SK-N-SH (cell line): ENCODE measurements around the gene ASB15. TPM values are rescaled to one million over a fixed set of nuclear protein-coding genes. Genes with fewer than 3 reads are reported as not detected.

Experiments
- CTCF ChIA-PET: fragments of 300-600, 350-600 bp; formaldehyde crosslinking; extraction: SDS; loops from one replicate; lab custom pipeline; 2021; lab: Yijun Ruan, JAX
- POLR2A ChIA-PET: fragments of 350-600 bp; sonication (Branson Sonifier 250); formaldehyde crosslinking; extraction: SDS; loops from one replicate; lab custom pipeline; 2020; ENCODE audit warnings: antibody characterized with exemption, inconsistent platforms; lab: Yijun Ruan, JAX
- DNase-seq: peaks from one replicate; pipeline ENCODE4 v3.0.0; 2012
- H2AFZ ChIP-seq: fragments of 200-600 bp; sonication (generic); 2 replicates; pipeline ENCODE4 v1.8.1; 2016; ENCODE audit warnings: antibody characterized with exemption, mild to moderate bottlenecking, low read depth
- H3F3A ChIP-seq: fragments of 200-600 bp; sonication (generic); replicated peaks from 2 replicates; pipeline ENCODE3; 2016; ENCODE audit warnings: antibody characterized with exemption, mild to moderate bottlenecking; ENCODE audit not compliant: insufficient read depth
- H3K27ac ChIP-seq, 2 experiments: fragments of 200-500 bp in 1 of 2; fragments of 200-600 bp in 1 of 2; sonication (Bioruptor generic) in 1 of 2; sonication (generic), shearing (Covaris generic) in 1 of 2; 2 replicates each; pipeline versions ENCODE4 v1.5.1 to v1.6.1; 2014 to 2016; ENCODE audit warnings: low read depth in 2 of 2, inconsistent platforms in 1 of 2, low read length in 1 of 2, mild to moderate bottlenecking in 1 of 2, mixed read lengths in 1 of 2
- H3K27me3 ChIP-seq: fragments of 200-600 bp; sonication (generic), shearing (Covaris generic); 2 replicates; pipeline ENCODE4 v1.6.1; 2016; ENCODE audit warnings: mixed run types; ENCODE audit not compliant: insufficient read depth
- H3K36me3 ChIP-seq, 2 experiments: fragments of 200-500 bp in 1 of 2; fragments of 200-600 bp in 1 of 2; sonication (Bioruptor generic) in 1 of 2; sonication (generic) in 1 of 2; replicated peaks in 1 of 2; 2 replicates each; pipeline versions ENCODE3 to v1.5.1; 2014 to 2016; ENCODE audit warnings: low read length in 1 of 2, mild to moderate bottlenecking in 1 of 2; ENCODE audit not compliant: insufficient read depth in 2 of 2, control insufficient read depth in 1 of 2
- H3K4me1 ChIP-seq, 2 experiments: fragments of 200-500 bp in 1 of 2; fragments of 200-600 bp in 1 of 2; sonication (Bioruptor generic) in 1 of 2; sonication (generic), shearing (Covaris generic) in 1 of 2; 2 replicates each; pipeline versions ENCODE4 v1.5.1 to v1.6.1; 2014 to 2016; ENCODE audit warnings: low read depth in 1 of 2, low read length in 1 of 2, mixed run types in 1 of 2; ENCODE audit not compliant: insufficient read depth in 2 of 2, control insufficient read depth in 1 of 2
- H3K4me2 ChIP-seq: fragments of 200-600 bp; sonication (generic), shearing (Covaris generic); 2 replicates; pipeline ENCODE4 v1.6.1; 2017; ENCODE audit warnings: mixed run types
- H3K4me3 ChIP-seq, 2 experiments: fragments of 200-500 bp in 1 of 2; fragments of 200-600 bp in 1 of 2; sonication (Bioruptor generic) in 1 of 2; sonication (generic), shearing (Covaris generic) in 1 of 2; 2 replicates each; pipeline versions ENCODE4 v1.5.1 to v1.8.1; 2014 to 2016; ENCODE audit warnings: low read depth in 2 of 2, inconsistent platforms in 1 of 2, low read length in 1 of 2, mild to moderate bottlenecking in 1 of 2, mixed read lengths in 1 of 2, moderate library complexity in 1 of 2
- H3K79me2 ChIP-seq: fragments of 200-600 bp; sonication (generic); 2 replicates; pipeline ENCODE4 v1.8.1; 2017; ENCODE audit warnings: mild to moderate bottlenecking; ENCODE audit not compliant: insufficient read depth
- H3K9ac ChIP-seq: fragments of 200-600 bp; sonication (generic); 2 replicates; pipeline ENCODE4 v1.6.1; 2017; ENCODE audit warnings: mixed run types
- H3K9me2 ChIP-seq: fragments of 200-600 bp; sonication (generic); 2 replicates; pipeline ENCODE4 v1.6.1; 2017; ENCODE audit warnings: mixed run types
- H3K9me3 ChIP-seq: fragments of 200-600 bp; sonication (generic); 2 replicates; pipeline ENCODE4 v1.6.1; 2017; ENCODE audit warnings: mixed run types, mild to moderate bottlenecking, moderate library complexity
- H4K20me1 ChIP-seq: fragments of 200-600 bp; sonication (generic); 2 replicates; pipeline ENCODE4 v1.6.1; 2017; ENCODE audit warnings: mild to moderate bottlenecking, mixed run types; ENCODE audit not compliant: insufficient read depth
- ELF1 ChIP-seq: IDR thresholded peaks from 2 replicates; pipeline ENCODE4 v1.4.0; 2012
- EP300 ChIP-seq, 2 experiments: IDR thresholded peaks; 2 replicates each; pipeline versions ENCODE4 v1.4.0 to v1.6.1; 2012; ENCODE audit warnings: borderline replicate concordance in 1 of 2, low read depth in 1 of 2, low read length in 1 of 2
- EZH2phosphoT487 ChIP-seq: fragments of 200-600 bp; sonication (generic); IDR thresholded peaks from 2 replicates; pipeline ENCODE4 v1.6.1; 2017; ENCODE audit warnings: low read depth, mixed run types, mild to moderate bottlenecking, antibody characterized with exemption, moderate library complexity, borderline replicate concordance
- FOSL2 ChIP-seq: IDR thresholded peaks from 2 replicates; pipeline ENCODE4 v1.4.0; 2012; ENCODE audit warnings: low read depth, mild to moderate bottlenecking, moderate library complexity, borderline replicate concordance
- JUND ChIP-seq: IDR thresholded peaks from 2 replicates; pipeline ENCODE4 v1.4.0; 2012
- NFIC ChIP-seq: IDR thresholded peaks from 2 replicates; pipeline ENCODE4 v1.4.0; 2012; ENCODE audit warnings: borderline replicate concordance
- PBX3 ChIP-seq: IDR thresholded peaks from 2 replicates; pipeline ENCODE4; 2012
- RXRA ChIP-seq: IDR thresholded peaks from 2 replicates; pipeline ENCODE4 v1.4.0; 2012; ENCODE audit warnings: low read depth, mild to moderate bottlenecking, borderline replicate concordance
- TAF1 ChIP-seq: IDR thresholded peaks from 2 replicates; pipeline ENCODE4 v1.6.1; 2012; ENCODE audit warnings: low read depth, mild to moderate bottlenecking, low read length, moderate library complexity, borderline replicate concordance
- TCF12 ChIP-seq: IDR thresholded peaks from 2 replicates; pipeline ENCODE4 v1.4.0; 2012
- TEAD4 ChIP-seq: IDR thresholded peaks from 2 replicates; pipeline ENCODE4 v1.4.0; 2012; ENCODE audit warnings: mild to moderate bottlenecking, borderline replicate concordance; ENCODE audit not compliant: insufficient read depth
- USF1 ChIP-seq: IDR thresholded peaks from 2 replicates; pipeline ENCODE4 v1.4.0; 2012; ENCODE audit warnings: low read depth, borderline replicate concordance
- YY1 ChIP-seq: IDR thresholded peaks from 2 replicates; pipeline ENCODE4 v1.4.0; 2012; ENCODE audit warnings: low read depth, mild to moderate bottlenecking
- WGBS: methylation state at CpG from one replicate; pipeline ENCODE4 v1.1.6; 2017; ENCODE audit warnings: low lambda C conversion rate; 5-methylcytosine and 5-hydroxymethylcytosine counted together
- polyA plus RNA-seq, 3 experiments: library from polyadenylated mRNA; depleted of rRNA; stranded (reverse); fragments of >200 nt; gene quantifications; 2 replicates each; pipeline ENCODE4 v1.2.3, GENCODE V29; 2012

Gene ASB15
- polyA plus RNA-seq, 1 of the 3 experiments (the other 2 are of a cell fraction), result not detected

- no peak overlapping the region for H2AFZ ChIP-seq
- ChIA-PET CTCF (interaction anchor here (1.6 to 4.4 kb wide), 2 partner anchors 12 to 56 kb away, joined by 3 to 27 read pairs; no protein-coding TSS in a partner anchor), POLR2A (no interaction called here)
- H3K9ac ChIP-seq, result no peak overlapping the region
- no peaks in the 10 kb centered on the region for H3K27me3 ChIP-seq
- no peak overlapping the region for H3K4me3 ChIP-seq
- H3K9me3 ChIP-seq, result no peaks in the 10 kb centered on the region
- no peak overlapping the region for H3K27ac ChIP-seq
- TF ChIP-seq JUND (peak; percentile 67), ELF1 (no peak), TAF1 (no peak), EZH2phosphoT487 (no peak), USF1 (no peak), RXRA (peak; percentile 34; the same call in 1 of the 2 replicates), TEAD4 (peak; percentile 66; the same call in 1 of the 2 replicates), EP300 (IDR thresholded peaks at IDR 0.05; ENCODE audit: borderline replicate concordance in 1 of 2, low read depth in 1 of 2, low read length in 1 of 2) (peak in 1 of 2 experiments; percentile 64; a peak in 1 of 4 replicates), FOSL2 (peak; percentile 64; the same call in 1 of the 2 replicates), NFIC (peak; percentile 52), PBX3 (peak; percentile 70), TCF12 (peak; percentile 86)
- no peak for DNase-seq
- 53% methylated on average over 7 of the region's 7 CpGs for WGBS
- H4K20me1 ChIP-seq, result no peaks in the 10 kb centered on the region
- H3K4me1 ChIP-seq, result peaks cover 14 to 24% of the 10 kb centered on the region in 2 experiments; a peak in 3 of 4 replicates
- H3K36me3 ChIP-seq, result no peaks in the 10 kb centered on the region
- no peaks in the 10 kb centered on the region for H3K9me2 ChIP-seq
- no peak overlapping the region for H3K4me2 ChIP-seq
- no peaks in the 10 kb centered on the region for H3F3A ChIP-seq
- no peaks in the 10 kb centered on the region for H3K79me2 ChIP-seq
These were observed 45.6 kb downstream of the ASB15 start for GRCh38 chr7:123647106-123647730.

- no peak overlapping the region for H3K4me3 ChIP-seq
- CTCF ChIA-PET, result interaction anchor here (1.8 kb wide), 1 partner anchor 13 kb away, joined by 7 read pairs; no protein-coding TSS in a partner anchor
- H3K27ac ChIP-seq, result peak overlapping the region in 1 of 2 experiments; percentile 41; a peak in 1 of 4 replicates
- no peaks in the 10 kb centered on the region for H3K9me3 ChIP-seq
- 42% methylated on average over 2 of the region's 2 CpGs for WGBS
- no peaks in the 10 kb centered on the region for H3K9me2 ChIP-seq
- TF ChIP-seq FOSL2 (peak; percentile 35; the same call in 1 of the 2 replicates), JUND (0 out of 2 replicates have a peak, but pooled peaks have one; percentile 6), YY1 (no peak)
- TF ChIP-seq, all 33 proteins: peak for 2
- Histone ChIP-seq H3K27me3 (no peaks in the 10 kb centered on the region), H2AFZ (no peak overlapping the region), H4K20me1 (no peaks in the 10 kb centered on the region), H3F3A (no peaks in the 10 kb centered on the region), H3K9ac (no peak overlapping the region), H3K4me2 (no peak overlapping the region), H3K79me2 (no peaks in the 10 kb centered on the region), H3K36me3 (no peaks in the 10 kb centered on the region), H3K4me1 (peaks cover 0 to 6% of the 10 kb centered on the region in 2 experiments; a peak in 3 of 4 replicates)
- POLR2A ChIA-PET, result no interaction called here
- DNase-seq, result no peak
These were observed 48.3 kb downstream of the ASB15 start for GRCh38 chr7:123649964-123650363.
